Ishikawa (cell line): Measurements from ENCODE around the gene TNS1.
A peak's percentile ranks its signal among the peaks of the same experiment; 100 is the strongest.

Source experiments
- CEBPB ChIP-seq: IDR thresholded peaks from 2 replicates; pipeline ENCODE4 v1.6.1; 2012
- CREB1 ChIP-seq: IDR thresholded peaks from 2 replicates; pipeline ENCODE4 v1.6.1; 2012; ENCODE audit warnings: low read depth
- EGR1 ChIP-seq: IDR thresholded peaks from 2 replicates; pipeline ENCODE4 v1.6.1; 2012
- EP300 ChIP-seq: IDR thresholded peaks from 2 replicates; pipeline ENCODE4 v1.6.1; 2012; ENCODE audit warnings: borderline replicate concordance
- FOXM1 ChIP-seq: IDR thresholded peaks from 2 replicates; pipeline ENCODE4 v1.6.1; 2012; ENCODE audit warnings: low read depth, borderline replicate concordance
- NFIC ChIP-seq: IDR thresholded peaks from 2 replicates; pipeline ENCODE4 v1.6.1; 2012
- RAD21 ChIP-seq: IDR thresholded peaks from 2 replicates; pipeline ENCODE4 v1.6.1; 2012; ENCODE audit warnings: low read depth
- TAF1 ChIP-seq: IDR thresholded peaks from 2 replicates; pipeline ENCODE4 v1.6.1; 2012; ENCODE audit warnings: low read depth, mild to moderate bottlenecking
- TCF12 ChIP-seq: IDR thresholded peaks from 2 replicates; pipeline ENCODE4 v1.6.1; 2012; ENCODE audit warnings: low read depth
- TEAD4 ChIP-seq: IDR thresholded peaks from 2 replicates; pipeline ENCODE4 v1.6.1; 2012
- USF1 ChIP-seq: IDR thresholded peaks from 2 replicates; pipeline ENCODE4 v1.6.1; 2012
- YY1 ChIP-seq: IDR thresholded peaks from 2 replicates; pipeline ENCODE4 v1.6.1; 2012; ENCODE audit warnings: low read depth
- ZBTB7A ChIP-seq: IDR thresholded peaks from 2 replicates; pipeline ENCODE4 v1.6.1; 2012; ENCODE audit warnings: low read depth
- TF ChIP-seq, protein P1 (sequence below): IDR thresholded peaks from 2 replicates; pipeline ENCODE4 v1.6.1; 2012
- TF ChIP-seq, protein P2 (sequence below): IDR thresholded peaks from 2 replicates; pipeline ENCODE4 v1.6.1; 2012; ENCODE audit warnings: low read depth, mild to moderate bottlenecking

Gene TNS1

DNA sequence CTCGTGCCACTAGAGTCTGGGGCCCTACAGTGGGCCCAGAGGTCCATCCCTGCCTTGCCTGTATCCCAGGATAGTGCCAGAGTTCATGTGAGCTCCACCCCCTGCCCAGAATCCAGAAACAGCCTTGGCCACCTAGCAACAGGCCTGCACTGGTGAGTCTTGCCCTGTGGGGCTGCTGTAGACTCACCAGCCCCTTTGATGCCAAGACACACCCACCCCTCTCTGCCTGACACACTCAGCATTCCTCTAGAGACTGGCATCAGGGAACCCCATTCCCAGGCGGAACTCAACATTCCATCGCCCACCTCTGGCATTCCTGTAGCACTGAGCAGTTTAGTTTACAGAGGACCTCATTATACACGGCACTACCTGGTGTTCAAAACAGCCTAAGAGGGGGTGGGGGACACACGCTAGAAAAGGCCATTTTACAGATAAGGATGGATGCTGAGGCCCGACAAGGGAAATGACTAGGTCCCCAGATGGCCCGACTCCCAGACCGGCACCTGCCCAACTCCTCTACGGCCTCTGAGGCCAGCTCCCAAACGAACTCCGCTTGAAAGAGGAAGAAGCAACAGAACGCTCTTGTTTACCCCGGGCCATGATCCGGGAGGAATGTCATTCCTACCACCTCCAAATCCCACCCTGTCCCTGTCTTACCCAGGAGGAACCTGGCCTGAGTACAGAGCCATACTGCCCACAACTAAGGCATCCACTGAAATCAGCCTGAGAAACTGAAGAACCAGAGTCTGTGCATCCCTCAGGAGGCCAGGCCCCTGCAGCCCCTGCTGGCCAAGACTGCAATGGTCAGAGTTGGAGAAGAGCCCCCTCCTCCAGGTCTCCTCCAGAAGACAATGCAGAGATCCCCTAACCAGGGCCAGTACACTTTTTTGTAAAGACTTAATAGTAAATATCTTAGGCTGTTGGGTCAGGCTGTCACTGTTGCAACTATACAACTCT is 180.2 kb downstream of the TNS1 start:
- TF ChIP-seq TEAD4 (no peak), EP300 (no peak), YY1 (no peak), USF1 (no peak), ZBTB7A (no peak), TCF12 (no peak), RAD21 (no peak), FOXM1 (no peak), TAF1 (no peak), CREB1 (no peak), EGR1 (no peak), CEBPB (no peak), NFIC (no peak)
- TF ChIP-seq, protein P1, sequence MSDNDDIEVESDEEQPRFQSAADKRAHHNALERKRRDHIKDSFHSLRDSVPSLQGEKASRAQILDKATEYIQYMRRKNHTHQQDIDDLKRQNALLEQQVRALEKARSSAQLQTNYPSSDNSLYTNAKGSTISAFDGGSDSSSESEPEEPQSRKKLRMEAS, result no peak
- TF ChIP-seq, protein P2, sequence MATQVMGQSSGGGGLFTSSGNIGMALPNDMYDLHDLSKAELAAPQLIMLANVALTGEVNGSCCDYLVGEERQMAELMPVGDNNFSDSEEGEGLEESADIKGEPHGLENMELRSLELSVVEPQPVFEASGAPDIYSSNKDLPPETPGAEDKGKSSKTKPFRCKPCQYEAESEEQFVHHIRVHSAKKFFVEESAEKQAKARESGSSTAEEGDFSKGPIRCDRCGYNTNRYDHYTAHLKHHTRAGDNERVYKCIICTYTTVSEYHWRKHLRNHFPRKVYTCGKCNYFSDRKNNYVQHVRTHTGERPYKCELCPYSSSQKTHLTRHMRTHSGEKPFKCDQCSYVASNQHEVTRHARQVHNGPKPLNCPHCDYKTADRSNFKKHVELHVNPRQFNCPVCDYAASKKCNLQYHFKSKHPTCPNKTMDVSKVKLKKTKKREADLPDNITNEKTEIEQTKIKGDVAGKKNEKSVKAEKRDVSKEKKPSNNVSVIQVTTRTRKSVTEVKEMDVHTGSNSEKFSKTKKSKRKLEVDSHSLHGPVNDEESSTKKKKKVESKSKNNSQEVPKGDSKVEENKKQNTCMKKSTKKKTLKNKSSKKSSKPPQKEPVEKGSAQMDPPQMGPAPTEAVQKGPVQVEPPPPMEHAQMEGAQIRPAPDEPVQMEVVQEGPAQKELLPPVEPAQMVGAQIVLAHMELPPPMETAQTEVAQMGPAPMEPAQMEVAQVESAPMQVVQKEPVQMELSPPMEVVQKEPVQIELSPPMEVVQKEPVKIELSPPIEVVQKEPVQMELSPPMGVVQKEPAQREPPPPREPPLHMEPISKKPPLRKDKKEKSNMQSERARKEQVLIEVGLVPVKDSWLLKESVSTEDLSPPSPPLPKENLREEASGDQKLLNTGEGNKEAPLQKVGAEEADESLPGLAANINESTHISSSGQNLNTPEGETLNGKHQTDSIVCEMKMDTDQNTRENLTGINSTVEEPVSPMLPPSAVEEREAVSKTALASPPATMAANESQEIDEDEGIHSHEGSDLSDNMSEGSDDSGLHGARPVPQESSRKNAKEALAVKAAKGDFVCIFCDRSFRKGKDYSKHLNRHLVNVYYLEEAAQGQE, result no peak

- no peak for TF ChIP-seq TCF12
- TF ChIP-seq CEBPB, result no peak
- TF ChIP-seq, protein P2, result no peak
- no peak for TF ChIP-seq ZBTB7A
- no peak for TF ChIP-seq CREB1
- no peak for TF ChIP-seq EP300
- no peak for TF ChIP-seq FOXM1
- no peak for TF ChIP-seq USF1
- no peak for TF ChIP-seq NFIC
- no peak for TF ChIP-seq TAF1
- TF ChIP-seq EGR1, result no peak
- no peak for TF ChIP-seq YY1
- TF ChIP-seq TEAD4, result no peak
- TF ChIP-seq, protein P1, result no peak
- TF ChIP-seq RAD21, result no peak
Observed at GRCh38 chr2:217821536-217822147, 181.2 kb downstream of the TNS1 start.

DNA sequence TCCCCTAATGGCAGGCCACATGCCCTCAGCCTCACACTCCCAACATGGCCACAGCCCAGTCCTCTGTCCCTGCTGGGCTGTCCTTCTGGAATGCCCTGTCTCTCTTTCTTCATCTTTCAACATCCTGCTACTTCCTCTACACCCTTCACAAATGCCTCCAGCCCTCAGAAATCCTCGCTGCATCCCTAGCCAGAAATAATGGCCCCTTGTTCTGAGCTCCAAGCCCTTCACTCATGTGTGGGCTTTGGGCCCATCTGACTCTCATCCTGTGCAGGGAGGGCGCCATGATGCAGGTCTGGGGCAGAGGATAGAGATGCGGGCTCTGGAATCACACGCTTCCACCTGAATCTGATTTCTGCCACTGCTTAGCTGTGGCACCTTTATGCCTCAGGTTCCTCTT is 181.9 kb downstream of the TNS1 start:
- no peak for TF ChIP-seq TCF12

DNA sequence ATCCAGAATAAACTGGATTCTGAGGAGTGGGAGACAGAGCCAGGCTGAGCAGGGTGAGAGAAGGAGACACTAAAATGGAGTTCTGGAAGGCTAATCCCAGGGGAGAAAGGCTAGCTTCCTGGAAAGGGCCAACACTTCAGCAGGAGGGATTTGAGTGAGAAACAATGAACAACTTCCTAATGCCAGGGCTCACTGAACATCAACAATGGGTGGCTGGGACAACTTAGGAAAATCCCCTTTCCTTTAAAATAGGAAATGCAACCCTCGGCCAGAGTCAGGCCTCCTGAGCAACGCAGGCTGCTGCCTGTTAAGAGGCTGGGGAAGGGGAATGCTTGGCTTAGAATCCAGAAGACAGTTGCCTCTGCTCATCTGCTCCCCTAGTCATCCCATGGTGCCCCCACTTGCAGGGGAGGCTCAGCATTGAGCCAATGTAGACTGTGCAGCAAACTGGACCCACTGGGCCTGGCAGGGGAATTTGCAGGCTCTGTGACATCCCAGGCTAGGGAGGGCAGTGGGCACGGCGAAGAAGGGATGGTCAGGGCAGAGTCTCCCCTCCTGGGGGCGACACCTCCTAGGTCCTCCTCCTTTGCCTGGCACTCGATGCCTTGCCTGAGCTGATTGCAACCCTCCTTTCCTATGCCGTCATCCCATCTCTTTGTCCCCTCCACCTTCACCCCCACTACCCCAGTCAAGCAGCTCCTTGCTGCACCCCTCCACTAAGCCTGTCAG is 182.5 kb downstream of the TNS1 start:
- TF ChIP-seq CEBPB (peak; percentile 28; the same call in 1 of the 2 replicates), TCF12 (no peak)

GRCh38 chr2:217818293-217818850 is 184.4 kb downstream of the TNS1 start:
- TF ChIP-seq, protein P2, result no peak
- TF ChIP-seq RAD21 (no peak), CEBPB (no peak), ZBTB7A (no peak), CREB1 (no peak), EP300 (no peak), TCF12 (no peak), EGR1 (no peak), NFIC (no peak), FOXM1 (no peak), USF1 (no peak), YY1 (no peak), TAF1 (no peak)
- TF ChIP-seq, protein P1, result no peak
